SK-N-MC (cell line): ENCODE results near the gene ADAMTSL1.

Experiments
- EZH2 ChIP-seq: fragments of 200-600 bp; sonication (generic); IDR thresholded peaks from one replicate; pipeline ENCODE4 v1.6.1; 2017; ENCODE audit warnings: antibody characterized with exemption
- POLR2AphosphoS5 ChIP-seq: IDR thresholded peaks from 2 replicates; pipeline ENCODE4 v1.6.1; 2012; ENCODE audit warnings: mild to moderate bottlenecking, low read depth, low read length, borderline replicate concordance

DNA sequence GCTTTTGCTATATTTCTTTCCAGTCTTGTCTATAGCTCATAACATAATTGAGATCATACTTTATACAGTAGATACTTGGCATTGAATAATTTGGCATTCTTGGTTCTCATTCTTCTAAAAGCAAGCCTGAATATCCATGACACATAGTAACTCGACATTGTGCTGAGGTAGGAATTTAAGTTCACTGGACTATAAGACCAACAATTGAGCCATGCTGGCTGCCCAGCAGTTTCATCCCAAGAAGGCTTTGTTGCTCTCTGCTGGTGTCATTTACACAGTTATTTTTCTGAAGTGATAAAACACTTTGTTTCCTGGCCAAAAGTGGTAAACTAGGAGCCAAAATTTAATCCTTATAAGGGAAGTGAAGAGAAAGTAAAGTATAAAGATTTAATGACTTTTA, 192.0 kb downstream of the ADAMTSL1 start:
- TF ChIP-seq POLR2AphosphoS5 (no peak), EZH2 (no peak)
